22Rv1 (cell line): ENCODE data around the gene RAPGEF4.
"Not testable (repeated sequence)": the region's sequence is repeated elsewhere in the genome, so short reads cannot be mapped to it uniquely, and the experiment has no call there.

Experiments
- ZFX ChIP-seq: fragments of 450-650 bp; IDR thresholded peaks from 2 replicates; pipeline ENCODE4 v1.6.1; 2017; ENCODE audit warnings: antibody characterized with exemption, borderline replicate concordance
- TF ChIP-seq, protein P1 (sequence below): fragments of 450-650 bp; IDR thresholded peaks from 2 replicates; pipeline ENCODE4 v1.5.1; 2017; ENCODE audit warnings: mild to moderate bottlenecking

DNA sequence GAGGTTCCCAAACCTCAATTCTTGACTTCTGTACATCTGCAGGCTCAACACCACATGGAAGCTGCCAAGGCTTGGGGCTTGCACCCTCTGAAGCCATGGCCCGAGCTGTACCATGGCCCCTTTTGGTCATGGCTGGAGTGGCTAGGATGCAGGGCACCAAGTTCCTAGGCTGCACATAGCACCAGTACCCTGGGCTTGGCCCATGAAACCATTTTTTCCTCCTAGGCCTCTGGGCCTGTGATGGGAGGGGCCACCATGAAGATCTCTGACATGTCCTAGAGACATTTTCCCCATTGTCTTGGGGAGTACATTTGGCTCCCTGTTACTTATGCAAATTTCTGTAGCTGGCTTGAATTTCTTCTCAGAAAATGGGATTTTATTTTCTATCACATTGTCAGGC, 67.7 kb downstream of the RAPGEF4 start:
- TF ChIP-seq, protein P1, sequence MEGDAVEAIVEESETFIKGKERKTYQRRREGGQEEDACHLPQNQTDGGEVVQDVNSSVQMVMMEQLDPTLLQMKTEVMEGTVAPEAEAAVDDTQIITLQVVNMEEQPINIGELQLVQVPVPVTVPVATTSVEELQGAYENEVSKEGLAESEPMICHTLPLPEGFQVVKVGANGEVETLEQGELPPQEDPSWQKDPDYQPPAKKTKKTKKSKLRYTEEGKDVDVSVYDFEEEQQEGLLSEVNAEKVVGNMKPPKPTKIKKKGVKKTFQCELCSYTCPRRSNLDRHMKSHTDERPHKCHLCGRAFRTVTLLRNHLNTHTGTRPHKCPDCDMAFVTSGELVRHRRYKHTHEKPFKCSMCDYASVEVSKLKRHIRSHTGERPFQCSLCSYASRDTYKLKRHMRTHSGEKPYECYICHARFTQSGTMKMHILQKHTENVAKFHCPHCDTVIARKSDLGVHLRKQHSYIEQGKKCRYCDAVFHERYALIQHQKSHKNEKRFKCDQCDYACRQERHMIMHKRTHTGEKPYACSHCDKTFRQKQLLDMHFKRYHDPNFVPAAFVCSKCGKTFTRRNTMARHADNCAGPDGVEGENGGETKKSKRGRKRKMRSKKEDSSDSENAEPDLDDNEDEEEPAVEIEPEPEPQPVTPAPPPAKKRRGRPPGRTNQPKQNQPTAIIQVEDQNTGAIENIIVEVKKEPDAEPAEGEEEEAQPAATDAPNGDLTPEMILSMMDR = not testable (repeated sequence)
- TF ChIP-seq ZFX = not testable (repeated sequence)
